Activated CD4-positive, alpha-beta T cell treated with anti-CD3 and anti-CD28 coated beads for 36 hours (primary cell): Measurements from ENCODE around the gene MIX23. TPM values are rescaled to one million over a fixed set of nuclear protein-coding genes. Genes with fewer than 3 reads are reported as not detected.

Experiments
- ATAC-seq: fragments of 200-7000 bp; cut with Tn5 transposase; one replicate; pipeline ENCODE4 v1.10.0; 2021; ENCODE audit warnings: mild to moderate bottlenecking, moderate library complexity
- CTCF ChIA-PET: fragments of 350-600 bp; sonication (Branson Sonifier 250); formaldehyde crosslinking; loops from one replicate; lab custom pipeline; 2021; ENCODE audit warnings: antibody characterized with exemption; lab: Charles Lee
- POLR2A ChIA-PET: fragments of 350-600 bp; sonication (Branson Sonifier 250); formaldehyde crosslinking; loops from one replicate; lab custom pipeline; 2021; ENCODE audit warnings: antibody characterized with exemption, inconsistent platforms; lab: Charles Lee
- DNase-seq: peaks from one replicate; pipeline ENCODE4 v3.0.0-alpha.2; 2020
- H3K27ac Mint-ChIP-seq: one replicate; pipeline ENCODE4 v1.8.0; 2021; ENCODE audit warnings: mixed read lengths
- H3K27me3 Mint-ChIP-seq: one replicate; pipeline ENCODE4 v1.8.0; 2021; ENCODE audit warnings: mixed read lengths
- H3K36me3 Mint-ChIP-seq: one replicate; pipeline ENCODE4 v1.8.0; 2021; ENCODE audit warnings: low read depth, mixed read lengths
- H3K4me1 Mint-ChIP-seq: one replicate; pipeline ENCODE4 v1.8.0; 2021; ENCODE audit warnings: mixed read lengths
- H3K4me3 Mint-ChIP-seq: one replicate; pipeline ENCODE4 v1.8.0; 2021; ENCODE audit warnings: mild to moderate bottlenecking, moderate library complexity, mixed read lengths
- H3K9me3 Mint-ChIP-seq: one replicate; pipeline ENCODE4 v1.8.0; 2021; ENCODE audit warnings: low read depth, mixed read lengths
- intact Hi-C, 2 experiments: fragments of 100-400 bp; cut with DNase I in 1 of 2; cut with micrococcal nuclease in 1 of 2; formaldehyde crosslinking; loops; one replicate each; pipeline versions ENCODE4 v1.14.2 to v1.15.1; 2022 to 2024; cut with DNase I, micrococcal nuclease
- total RNA-seq, 2 experiments: library from RNA; stranded (reverse); gene quantifications; one replicate each; pipeline ENCODE4 v1.2.3, GENCODE V29; 2021

MIX23 gene
- total RNA-seq, 2 experiments from 2014 or later = 148 to 250 TPM

GRCh38 chr3:122392868-122393844, 10.1 kb upstream of the MIX23 start:
- intact Hi-C loops = loop anchor here (1.0 to 5.0 kb wide), 2 partner anchors 139 to 286 kb away; no protein-coding TSS in a partner anchor
- H3K4me3 Mint-ChIP-seq = no peak overlapping the region
- ChIA-PET CTCF (interaction anchor here (0.6 to 2.9 kb wide), 36 partner anchors 9 to 884 kb away, joined by 3 to 29 read pairs (median 4); partner anchors contain the start of genes FAM162A, MIX23, PARP14 and WDR5B), POLR2A (interaction anchor here (0.6 to 1.4 kb wide), 6 partner anchors 9 to 675 kb away, joined by 3 to 6 read pairs (median 4); partner anchors contain the start of genes FAM162A and WDR5B)
- ATAC-seq (peak; percentile 55), DNase-seq (no peak)
- peaks cover 12% of the 10 kb centered on the region for H3K36me3 Mint-ChIP-seq
- H3K4me1 Mint-ChIP-seq = peaks cover 33% of the 10 kb centered on the region
- H3K27me3 Mint-ChIP-seq = no peaks in the 10 kb centered on the region
- no peak overlapping the region for H3K27ac Mint-ChIP-seq
- no peaks in the 10 kb centered on the region for H3K9me3 Mint-ChIP-seq

GRCh38 chr3:122391681-122392446, 8.8 kb upstream of the MIX23 start:
- intact Hi-C loops = loop anchor here in 1 of 2 experiments (5.0 kb wide), 1 partner anchor 140 kb away; no protein-coding TSS in a partner anchor
- Mint-ChIP-seq H3K27me3 (no peaks in the 10 kb centered on the region), H3K4me3 (no peak overlapping the region), H3K27ac (no peak overlapping the region), H3K36me3 (peaks cover 9% of the 10 kb centered on the region), H3K4me1 (peaks cover 37% of the 10 kb centered on the region), H3K9me3 (no peaks in the 10 kb centered on the region)
- no peak for ATAC-seq
- POLR2A ChIA-PET = interaction anchor here (1.3 kb wide), 1 partner anchor 23 kb away, joined by 3 read pairs; no protein-coding TSS in a partner anchor
- no peak for DNase-seq
- CTCF ChIA-PET = interaction anchor here (0.7 to 2.9 kb wide), 10 partner anchors 8 to 287 kb away, joined by 3 to 29 read pairs (median 5); partner anchors contain the start of genes FAM162A, MIX23 and PARP14

GRCh38 chr3:122390665-122391064, 7.6 kb upstream of the MIX23 start:
- no peak for DNase-seq
- Mint-ChIP-seq H3K4me3 (no peak overlapping the region), H3K27me3 (no peaks in the 10 kb centered on the region), H3K36me3 (peaks cover 16% of the 10 kb centered on the region), H3K27ac (no peak overlapping the region), H3K9me3 (no peaks in the 10 kb centered on the region), H3K4me1 (peaks cover 37% of the 10 kb centered on the region)
- intact Hi-C loops = loop anchor here in 1 of 2 experiments (5.0 kb wide), 1 partner anchor 142 kb away; no protein-coding TSS in a partner anchor
- ChIA-PET POLR2A (no interaction called here), CTCF (interaction anchor here (1.1 to 1.5 kb wide), 2 partner anchors 8 to 26 kb away, joined by 3 to 4 read pairs; partner anchors contain the start of gene MIX23)
- ATAC-seq = no peak

GRCh38 chr3:122389892-122390291, 6.9 kb upstream of the MIX23 start:
- no peak for ATAC-seq
- no peak for DNase-seq
- H3K4me1 Mint-ChIP-seq = peaks cover 33% of the 10 kb centered on the region
- H3K27me3 Mint-ChIP-seq = no peaks in the 10 kb centered on the region
- CTCF ChIA-PET = interaction anchor here (1.2 to 1.9 kb wide), 3 partner anchors 18 to 289 kb away, joined by 3 to 5 read pairs (median 3); partner anchors contain the start of gene WDR5B
- POLR2A ChIA-PET = no interaction called here
- intact Hi-C loops = loop anchor here (5.0 to 10.0 kb wide), 3 partner anchors 142 to 845 kb away; partner anchors contain the start of genes HSPBAP1 (in 1 of the 2), POLQ (in 1 of the 2) and SLC49A4 (in 1 of the 2)
- peaks cover 14% of the 10 kb centered on the region for H3K36me3 Mint-ChIP-seq
- H3K9me3 Mint-ChIP-seq = no peaks in the 10 kb centered on the region
- no peak overlapping the region for H3K27ac Mint-ChIP-seq
- H3K4me3 Mint-ChIP-seq = no peak overlapping the region

DNA sequence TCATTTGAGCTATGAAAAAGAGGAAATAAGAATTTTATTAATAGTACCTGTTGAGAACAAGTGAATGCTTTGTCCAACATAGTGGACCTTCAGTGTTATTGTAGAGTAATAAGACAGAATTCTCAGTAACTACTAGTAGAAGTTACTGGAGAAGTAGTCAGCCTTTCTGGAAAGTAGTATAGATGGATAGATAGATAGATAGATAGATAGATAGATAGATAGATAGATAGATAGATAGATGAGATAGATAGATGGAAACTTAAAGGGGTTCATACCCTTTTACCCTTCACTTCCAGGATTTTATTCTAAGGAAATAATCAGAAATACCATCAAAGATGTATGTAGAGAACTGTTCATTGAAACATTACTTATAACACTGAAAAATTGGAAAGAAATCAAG, 6.2 kb upstream of the MIX23 start:
- H3K27me3 Mint-ChIP-seq = no peaks in the 10 kb centered on the region
- H3K27ac Mint-ChIP-seq = no peak overlapping the region
- ATAC-seq (no peak), DNase-seq (no peak)
- POLR2A ChIA-PET = no interaction called here
- peaks cover 36% of the 10 kb centered on the region for H3K4me1 Mint-ChIP-seq
- no peaks in the 10 kb centered on the region for H3K9me3 Mint-ChIP-seq
- peaks cover 12% of the 10 kb centered on the region for H3K36me3 Mint-ChIP-seq
- intact Hi-C loops = loop anchor here in 1 of 2 experiments (10.0 kb wide), 2 partner anchors 406 to 844 kb away; partner anchors contain the start of genes HSPBAP1, POLQ and SLC49A4
- no peak overlapping the region for H3K4me3 Mint-ChIP-seq
- CTCF ChIA-PET = interaction anchor here (0.7 to 1.9 kb wide), 4 partner anchors 19 to 290 kb away, joined by 3 to 5 read pairs (median 3); partner anchors contain the start of gene WDR5B

DNA sequence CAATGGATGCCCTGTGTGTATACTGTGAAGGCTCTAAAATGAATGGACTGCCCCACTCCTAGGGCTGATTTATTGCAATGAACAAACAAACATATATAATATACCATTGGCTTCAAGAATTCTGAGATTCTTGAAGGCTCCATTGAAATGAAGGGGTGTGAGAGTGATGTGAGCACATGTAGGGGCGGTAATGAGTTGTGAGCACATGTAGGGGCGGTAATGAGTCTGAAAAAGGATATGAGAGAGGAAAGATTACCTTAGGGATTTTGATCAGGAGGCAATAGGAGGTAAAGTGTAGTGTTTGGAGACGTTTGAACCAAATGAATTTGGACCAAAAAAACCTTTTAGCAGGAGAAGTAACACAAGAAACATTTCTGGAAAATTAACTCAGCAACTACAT, 4.7 kb upstream of the MIX23 start:
- Mint-ChIP-seq H3K27me3 (no peaks in the 10 kb centered on the region), H3K4me1 (peaks cover 36% of the 10 kb centered on the region), H3K9me3 (no peaks in the 10 kb centered on the region), H3K4me3 (no peak overlapping the region), H3K27ac (peak overlapping the region; percentile 5), H3K36me3 (peaks cover 13% of the 10 kb centered on the region)
- ChIA-PET POLR2A (no interaction called here), CTCF (no interaction called here)
- DNase-seq (no peak), ATAC-seq (no peak)
- intact Hi-C loops = loop anchor here in 1 of 2 experiments (10.0 kb wide), 2 partner anchors 407 to 843 kb away; partner anchors contain the start of genes HSPBAP1, POLQ and SLC49A4

DNA sequence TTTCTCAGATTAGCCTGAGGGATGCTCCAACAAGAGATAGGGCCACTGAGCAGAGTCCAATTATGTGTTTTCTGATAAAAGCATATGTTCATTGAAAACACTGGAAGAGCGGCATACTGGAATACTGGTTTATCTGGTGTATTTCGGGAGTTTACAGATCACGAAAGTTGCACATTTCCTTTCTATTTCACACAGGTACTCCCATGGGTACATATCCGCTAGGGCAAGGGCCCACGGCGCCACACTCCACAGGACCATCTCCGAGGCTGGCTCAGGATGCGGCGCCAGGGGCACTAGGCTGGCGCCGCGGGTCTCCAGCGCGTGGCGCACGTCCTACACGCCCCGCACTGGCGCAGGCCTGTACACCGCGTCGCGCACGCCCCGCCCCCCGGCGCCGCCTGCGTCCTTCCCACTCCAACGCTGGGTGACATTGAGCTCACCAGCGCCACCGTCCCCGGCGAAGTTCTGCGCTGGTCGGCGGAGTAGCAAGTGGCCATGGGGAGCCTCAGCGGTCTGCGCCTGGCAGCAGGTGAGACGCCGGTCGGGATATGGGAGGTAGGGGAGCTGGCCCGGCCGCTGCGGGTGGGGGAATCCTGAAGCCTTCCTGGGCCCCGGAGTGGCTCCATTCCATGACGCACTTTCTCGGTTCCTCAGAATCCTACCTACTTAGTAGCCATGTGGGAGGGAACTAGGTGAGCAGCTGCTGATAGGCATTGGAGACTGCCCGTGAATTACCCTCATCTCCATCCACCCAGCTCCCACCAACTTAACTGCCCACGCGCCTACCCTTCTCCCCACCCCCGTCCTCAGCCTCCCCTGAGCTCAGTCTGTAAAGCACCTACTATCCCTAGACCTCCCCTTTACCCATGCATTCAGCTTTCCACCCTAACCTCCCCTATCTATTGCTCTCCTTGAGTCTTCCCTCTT, 1.0 kb upstream of the MIX23 start, which contains the start of gene FAM162A:
Gene FAM162A (plus strand): TSS at position 412 of the 927 bp plus-strand sequence. CDS start 84 bp downstream, at position 496.
- no peaks in the 10 kb centered on the region for H3K9me3 Mint-ChIP-seq
- DNase-seq (peak; percentile 97), ATAC-seq (peak; percentile 91)
- CTCF ChIA-PET = interaction anchor here (0.6 to 3.8 kb wide), 25 partner anchors 9 to 838 kb away, joined by 3 to 29 read pairs (median 3); partner anchors contain the start of genes KPNA1, POLQ and WDR5B
- POLR2A ChIA-PET = interaction anchor here (0.5 to 2.9 kb wide), 9 partner anchors 9 to 1923 kb away, joined by 3 to 19 read pairs (median 3); partner anchors contain the start of genes KPNA1 and WDR5B
- peaks cover 66% of the 10 kb centered on the region for H3K4me1 Mint-ChIP-seq
- H3K27me3 Mint-ChIP-seq = no peaks in the 10 kb centered on the region
- intact Hi-C loops = loop anchor here (1.0 to 10.0 kb wide), 17 partner anchors 19 to 1641 kb away; partner anchors contain the start of genes SLC49A4 (in 2 of the 2), WDR5B (in 2 of the 2), DTX3L (in 1 of the 2) and EAF2 (in 1 of the 2)
- peaks cover 32% of the 10 kb centered on the region for H3K36me3 Mint-ChIP-seq
- peak within 1 kb of the TSS; percentile 98 for H3K27ac Mint-ChIP-seq
- H3K4me3 Mint-ChIP-seq = peak within 1 kb of the TSS; percentile 92

GRCh38 chr3:122377975-122378374, 5.1 kb downstream of the MIX23 start:
- Mint-ChIP-seq H3K9me3 (no peaks in the 10 kb centered on the region), H3K4me3 (no peak overlapping the region), H3K27me3 (no peaks in the 10 kb centered on the region), H3K36me3 (peaks cover 49% of the 10 kb centered on the region), H3K4me1 (peaks cover 51% of the 10 kb centered on the region), H3K27ac (peak overlapping the region; percentile 69)
- DNase-seq = peak; percentile 30
- ATAC-seq = peak; percentile 71
- ChIA-PET POLR2A (no interaction called here), CTCF (interaction anchor here (1.3 kb wide), 1 partner anchor 12 kb away, joined by 3 read pairs; no protein-coding TSS in a partner anchor)
- intact Hi-C loops = no loop called here

DNA sequence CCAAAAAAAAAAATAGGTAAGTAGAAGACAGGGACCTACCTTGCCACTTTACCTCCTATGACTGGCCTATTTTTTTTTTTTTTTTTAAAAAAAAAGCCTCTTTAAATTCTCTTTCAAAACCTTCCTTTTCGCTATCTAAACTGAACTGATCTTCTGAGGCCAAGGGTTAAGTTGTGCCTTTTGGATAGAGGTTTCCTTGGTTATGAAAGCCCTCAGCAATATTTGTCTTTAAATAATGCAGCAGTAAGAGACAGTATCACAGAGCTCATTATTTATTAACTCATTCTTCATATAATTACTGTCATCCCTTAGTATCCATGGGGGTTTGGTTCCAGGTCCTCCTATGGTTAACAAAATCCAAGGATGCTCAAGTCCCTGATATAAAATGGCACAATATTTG, 9.0 kb downstream of the MIX23 start:
- POLR2A ChIA-PET = no interaction called here
- no peak for ATAC-seq
- Mint-ChIP-seq H3K9me3 (no peaks in the 10 kb centered on the region), H3K36me3 (peaks cover 44% of the 10 kb centered on the region), H3K27me3 (no peaks in the 10 kb centered on the region), H3K27ac (no peak overlapping the region), H3K4me3 (no peak overlapping the region), H3K4me1 (peaks cover 20% of the 10 kb centered on the region)
- no peak for DNase-seq
- CTCF ChIA-PET = interaction anchor here (0.6 kb wide), 1 partner anchor 10 kb away, joined by 3 read pairs; the partner anchor contains the start of gene FAM162A
- intact Hi-C loops = no loop called here
